Cerebellar cortex (tissue), 1 donor: ENCODE results near the gene OR4S1.
"Not testable (repeated sequence)": the region's sequence is repeated elsewhere in the genome, so short reads cannot be mapped to it uniquely, and the experiment has no call there.

Source experiments
- DNase-seq: peaks from one replicate; pipeline ENCODE4 v3.0.0-alpha.2; 2015; ENCODE audit warnings: low spot score

Gene OR4S1, protein sequence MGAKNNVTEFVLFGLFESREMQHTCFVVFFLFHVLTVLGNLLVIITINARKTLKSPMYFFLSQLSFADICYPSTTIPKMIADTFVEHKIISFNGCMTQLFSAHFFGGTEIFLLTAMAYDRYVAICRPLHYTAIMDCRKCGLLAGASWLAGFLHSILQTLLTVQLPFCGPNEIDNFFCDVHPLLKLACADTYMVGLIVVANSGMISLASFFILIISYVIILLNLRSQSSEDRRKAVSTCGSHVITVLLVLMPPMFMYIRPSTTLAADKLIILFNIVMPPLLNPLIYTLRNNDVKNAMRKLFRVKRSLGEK

GRCh38 chr11:48305923-48306322, at the start of gene OR4S1:
OR4S1 (plus strand) TSS chr11:48306223; CDS start chr11:48306223, 0 bp downstream.
- DNase-seq = no peak

DNA sequence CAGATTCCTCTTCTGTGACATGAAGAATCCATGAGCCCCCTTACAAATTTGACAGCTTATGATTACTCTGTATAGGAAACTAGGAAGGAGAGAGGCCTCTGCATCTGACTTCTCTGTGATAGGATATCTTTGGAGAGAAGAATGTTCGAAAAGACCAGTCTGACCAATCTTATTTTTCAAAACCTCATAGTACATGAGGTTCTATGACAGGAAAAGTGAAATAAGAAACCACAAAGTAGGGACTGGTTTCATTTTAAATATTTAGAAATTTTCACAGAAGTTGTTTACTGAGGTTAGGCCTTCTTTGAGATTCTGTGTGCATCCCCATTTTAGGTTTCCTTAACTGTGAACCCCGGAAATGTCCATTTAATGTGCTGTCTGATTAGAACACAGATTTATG, 44.4 kb upstream of the OR4S1 start:
- DNase-seq = no peak

- DNase-seq = no peak
These were observed 42.6 kb upstream of the OR4S1 start, which contains the start of gene OR4X1 for GRCh38 chr11:48263423-48263911. OR4X1 (plus strand) TSS chr11:48263861; CDS start chr11:48263861, 0 bp downstream.

- no peak for DNase-seq
These were observed 35.4 kb upstream of the OR4S1 start for GRCh38 chr11:48270621-48271020.

DNA sequence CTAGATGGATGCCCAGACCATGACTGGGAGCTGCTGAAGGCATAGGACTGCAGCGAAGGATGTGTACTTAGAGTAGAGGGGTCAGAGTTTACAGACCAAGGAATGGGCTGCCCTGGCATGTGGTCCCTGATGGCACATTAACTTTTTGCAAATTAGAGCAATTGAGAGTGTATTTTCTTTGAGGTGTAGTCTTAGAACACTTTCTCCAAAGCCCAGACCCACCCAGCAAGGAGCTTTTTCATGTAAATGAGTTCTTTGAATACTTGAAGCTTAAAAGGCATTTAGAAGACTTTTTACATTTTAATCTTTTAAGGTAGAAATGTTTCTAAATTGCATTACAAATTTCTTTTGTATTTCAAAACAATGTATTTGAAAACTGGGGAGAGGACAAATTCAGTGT, 33.4 kb upstream of the OR4S1 start:
- no peak for DNase-seq

GRCh38 chr11:48307760-48308386, 1.9 kb downstream of the OR4S1 start:
- DNase-seq = peak; percentile 22

GRCh38 chr11:48313590-48313989, 7.6 kb downstream of the OR4S1 start:
- not testable (repeated sequence) for DNase-seq

DNA sequence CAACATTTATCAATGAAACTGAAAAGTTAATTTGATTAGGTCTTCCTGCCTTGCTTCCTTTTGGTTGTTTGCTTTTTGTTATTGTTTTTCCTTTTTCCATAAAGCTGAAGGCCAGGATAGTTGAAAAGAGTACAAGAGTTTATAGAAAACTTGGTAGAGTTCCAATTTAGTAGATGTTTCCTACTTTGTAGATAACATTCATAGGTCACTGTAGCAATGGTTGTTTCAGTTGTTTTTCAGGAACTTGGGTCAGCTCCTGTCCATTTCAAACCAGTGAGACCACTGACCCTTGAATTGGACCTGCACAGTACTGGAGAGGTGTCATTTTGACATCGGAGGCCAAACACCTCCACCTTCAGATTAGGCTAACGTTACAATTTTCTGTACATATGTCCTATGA, 13.8 kb downstream of the OR4S1 start:
- not testable (repeated sequence) for DNase-seq

DNA sequence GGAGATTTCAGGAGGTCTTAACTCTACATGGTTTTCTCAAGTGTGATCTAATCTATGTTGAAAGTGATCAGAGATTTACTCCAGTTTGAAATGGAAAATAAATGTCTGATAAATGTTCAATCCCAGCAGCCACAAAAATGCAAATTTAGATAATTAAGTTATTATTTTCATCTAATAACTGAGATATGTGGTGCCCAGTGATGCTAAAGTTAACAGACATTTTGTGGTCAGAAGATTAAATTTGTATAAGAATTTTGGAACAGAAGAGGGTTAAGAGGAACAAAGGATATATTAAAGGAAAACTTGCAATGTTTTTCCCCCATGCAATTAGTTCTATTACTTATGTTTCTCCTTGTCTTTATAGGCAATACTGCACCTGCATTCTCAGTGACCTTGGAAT, 18.6 kb downstream of the OR4S1 start, which contains the start of gene OR4C3:
Gene OR4C3, plus strand, starts transcription at position 301 of the 400 bp plus-strand sequence. CDS start 102 bp downstream, outside the sequence.
- not testable (repeated sequence) for DNase-seq

DNA sequence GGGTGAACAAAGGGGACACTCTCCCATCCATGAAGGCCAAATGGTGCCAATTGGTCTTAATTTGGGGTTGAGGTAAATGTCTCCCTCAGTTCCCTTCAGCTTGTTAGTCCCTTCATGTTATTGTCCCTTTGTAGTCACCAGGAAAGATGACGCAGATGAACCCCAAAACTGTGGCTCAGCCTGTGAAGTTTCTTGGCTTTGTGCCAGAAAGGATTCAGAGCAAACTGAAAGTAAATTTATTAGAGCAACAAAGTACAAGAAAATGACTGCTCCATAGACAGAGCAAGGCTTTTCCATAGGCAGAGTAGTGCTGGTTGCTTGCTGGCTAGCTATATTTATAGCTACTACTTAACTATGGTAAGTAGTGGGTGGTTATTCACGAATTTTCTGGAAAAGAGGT, 35.4 kb downstream of the OR4S1 start:
- DNase-seq = no peak

DNA sequence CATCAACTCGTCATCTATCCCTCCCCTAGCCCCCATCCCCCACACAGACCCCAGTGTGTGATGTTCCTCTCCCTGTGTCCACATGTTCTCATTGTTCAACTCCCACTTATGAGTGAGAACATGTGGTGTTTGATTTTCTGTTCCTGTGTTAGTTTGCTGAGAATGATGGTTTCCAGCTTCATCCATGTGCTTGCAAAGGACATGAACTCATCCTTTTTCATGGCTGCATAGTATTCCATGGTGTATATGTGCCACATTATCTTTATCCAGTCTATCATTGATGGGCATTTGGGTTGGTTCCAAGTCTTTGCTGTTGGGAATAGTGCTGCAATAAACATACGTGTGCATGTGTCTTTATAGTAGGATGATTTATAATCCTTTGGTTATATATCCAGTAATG, 36.5 kb downstream of the OR4S1 start:
- not testable (repeated sequence) for DNase-seq

- DNase-seq = not testable (repeated sequence)
These were observed 40.3 kb downstream of the OR4S1 start for GRCh38 chr11:48346286-48346685.

- no peak for DNase-seq
These were observed 48.0 kb downstream of the OR4S1 start for GRCh38 chr11:48354013-48354412.

DNA sequence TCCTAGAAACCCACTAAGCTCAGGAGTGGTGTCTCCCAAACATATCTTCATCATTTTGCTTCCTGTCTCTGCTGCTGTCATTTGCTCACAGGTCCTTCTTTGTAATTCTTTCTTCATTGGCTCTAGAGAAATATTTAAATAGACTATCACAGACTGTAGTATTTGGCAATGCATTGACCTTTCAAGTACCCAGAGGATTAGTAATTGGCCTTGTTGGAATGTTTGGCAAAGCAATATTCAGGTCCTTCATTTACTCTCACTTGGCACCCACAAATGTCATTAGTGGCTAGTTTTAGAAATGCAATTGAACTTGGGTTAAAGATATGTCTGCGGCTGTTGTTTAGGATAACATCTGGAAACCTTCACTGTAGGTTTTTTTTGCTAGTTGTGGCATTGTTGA, 48.7 kb downstream of the OR4S1 start:
- no peak for DNase-seq
